ENCODE data around the gene MCF2L. TPM values are rescaled to one million over a fixed set of nuclear protein-coding genes. Genes with fewer than 3 reads are reported as not detected.

The MCF2L gene
- total and polyA plus RNA-seq, 9 of the 15 experiments (the other 6 are each of a cell fraction or from before 2014, with no cell fraction given), result 0.05 to 0.25 (median 0.18) TPM; not detected in 5

GRCh38 chr13:113052206-113052605 is 83.2 kb downstream of the MCF2L start (continued):
- TF ChIP-seq MBD1 (CRISPR knock-in tag; IDR thresholded peaks at IDR 0.05) (no peak), GTF2E2 (tag; IDR thresholded peaks at IDR 0.05) (no peak)

GRCh38 chr13:113052971-113053370 is 84.0 kb downstream of the MCF2L start:
- TF ChIP-seq KAT8 (IDR thresholded peaks at IDR 0.05; ENCODE audit: low read depth) (no peak), ZNF589 (CRISPR knock-in tag; IDR thresholded peaks at IDR 0.05; ENCODE audit: low read depth) (no peak), HNRNPUL1 (IDR thresholded peaks at IDR 0.05; ENCODE audit: low read length) (no peak)
- ATAC-seq (no peak), DNase-seq (ENCODE audit: extremely low read depth in 1 of 4, low spot score in 3 of 4) (no peak), FAIRE-seq (no peak)
- CTCF ChIA-PET (ENCODE audit: low intra/inter-chr PET ratio), result no interaction called here
- H3K9me1 ChIP-seq (ENCODE audit: control insufficient read depth, insufficient read depth, low read length), result no peaks in the 10 kb centered on the region
- H3K27ac ChIP-seq (ENCODE audit: extremely low read depth, low read depth, low read length), result no peak overlapping the region
- 0 out of 2 replicates have a peak, but pooled peaks cover 2% of the 10 kb centered on the region for H4K20me1 ChIP-seq (replicated peaks; ENCODE audit: control insufficient read depth, insufficient read depth, low read length)
- H3K4me3 ChIP-seq, result no peak overlapping the region
- peaks cover 17 to 62% of the 10 kb centered on the region in 2 experiments for H3K27me3 ChIP-seq (ENCODE audit: control insufficient read depth in 2 of 2, insufficient read depth in 2 of 2, low read length in 2 of 2)
- H3K9ac ChIP-seq (ENCODE audit: insufficient read depth in 1 of 2, low read depth in 2 of 2, low read length in 2 of 2), result no peak overlapping the region
- no peaks in the 10 kb centered on the region for H3K36me3 ChIP-seq (ENCODE audit: control insufficient read depth, insufficient read depth, low read length)
- H3K9me3 ChIP-seq (replicated peaks; ENCODE audit: control insufficient read depth, insufficient read depth, low read depth, low read length), result no peaks in the 10 kb centered on the region
- intact Hi-C loops (cut with micrococcal nuclease) (no loop called here), in situ Hi-C loops (cut with MboI) (no loop called here)
- POLR2A ChIA-PET, result interaction anchor here (0.7 kb wide), 1 partner anchor 25 kb away, joined by 3 read pairs; no protein-coding TSS in a partner anchor
- no peaks in the 10 kb centered on the region for H3K79me2 ChIP-seq (ENCODE audit: control insufficient read depth, insufficient read depth, low read length)
- under 1% methylated on average over 13 of the region's 13 CpGs for WGBS (ENCODE audit: insufficient coverage, low coverage, missing lambda C conversion rate)
- H2AFZ ChIP-seq (ENCODE audit: low read depth, low read length), result no peak overlapping the region
- no TSS peak for BruUV-seq (replicated peaks)
- H3K4me2 ChIP-seq (ENCODE audit: insufficient read depth, low read length), result no peak overlapping the region
- H3K4me1 ChIP-seq (replicated peaks in 1 of 2; ENCODE audit: control insufficient read depth in 2 of 2, insufficient read depth in 2 of 2, low read length in 2 of 2), result peaks cover 0 to 4% of the 10 kb centered on the region in 2 experiments; a peak in 1 of 5 replicates

Measured in K562 (cell line).